PC-9 (cell line): ENCODE results near the gene ZNF778.

Experiments used
- EZH2 ChIP-seq: fragments of 200-600 bp; sonication (generic); IDR thresholded peaks from 2 replicates; pipeline ENCODE4 v1.8.0; 2017; ENCODE audit warnings: antibody characterized with exemption, low read depth
- TF ChIP-seq, protein P1 (sequence below): fragments of 200-600 bp; sonication (generic); conservative IDR thresholded peaks from 2 replicates; pipeline ENCODE4 v1.6.1; 2017; ENCODE audit warnings: mixed run types, antibody characterized with exemption, mild to moderate bottlenecking, moderate library complexity

DNA sequence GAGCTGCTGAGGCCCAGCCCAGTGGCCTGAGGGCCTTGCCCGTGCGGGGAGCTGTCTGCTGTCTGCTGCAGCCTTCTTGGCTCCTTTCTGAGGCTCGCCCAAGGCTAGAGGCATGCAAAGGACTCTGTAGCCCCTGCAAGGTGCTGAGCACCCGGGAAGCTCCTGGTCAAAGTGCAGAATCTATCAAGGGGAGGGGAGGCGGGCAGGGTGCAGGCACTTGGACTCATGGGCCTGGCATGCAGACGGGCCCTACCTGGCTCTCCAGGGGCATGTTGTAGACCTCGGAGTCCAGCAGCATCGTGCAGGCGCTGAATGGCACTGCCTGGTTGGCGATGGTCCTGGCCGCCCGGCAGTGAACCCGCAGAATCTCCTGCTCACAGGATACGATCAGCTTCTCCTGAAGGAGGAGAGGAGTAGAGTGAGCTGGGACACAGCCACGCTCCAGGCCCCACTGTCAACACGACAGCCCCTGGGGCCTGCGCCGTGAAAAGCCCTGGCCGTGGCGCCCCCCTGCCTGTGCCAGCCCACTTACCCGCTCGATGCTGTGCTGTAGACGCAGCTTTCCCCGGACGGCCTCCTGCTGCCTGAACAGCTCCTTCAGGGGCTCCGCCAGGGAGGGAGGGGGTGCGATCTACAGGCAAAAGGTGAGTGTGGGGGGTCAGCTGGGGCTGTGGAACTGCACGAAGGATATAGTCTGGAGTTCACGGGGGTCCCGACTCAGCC, 57.2 kb downstream of the ZNF778 start:
- TF ChIP-seq, protein P1, sequence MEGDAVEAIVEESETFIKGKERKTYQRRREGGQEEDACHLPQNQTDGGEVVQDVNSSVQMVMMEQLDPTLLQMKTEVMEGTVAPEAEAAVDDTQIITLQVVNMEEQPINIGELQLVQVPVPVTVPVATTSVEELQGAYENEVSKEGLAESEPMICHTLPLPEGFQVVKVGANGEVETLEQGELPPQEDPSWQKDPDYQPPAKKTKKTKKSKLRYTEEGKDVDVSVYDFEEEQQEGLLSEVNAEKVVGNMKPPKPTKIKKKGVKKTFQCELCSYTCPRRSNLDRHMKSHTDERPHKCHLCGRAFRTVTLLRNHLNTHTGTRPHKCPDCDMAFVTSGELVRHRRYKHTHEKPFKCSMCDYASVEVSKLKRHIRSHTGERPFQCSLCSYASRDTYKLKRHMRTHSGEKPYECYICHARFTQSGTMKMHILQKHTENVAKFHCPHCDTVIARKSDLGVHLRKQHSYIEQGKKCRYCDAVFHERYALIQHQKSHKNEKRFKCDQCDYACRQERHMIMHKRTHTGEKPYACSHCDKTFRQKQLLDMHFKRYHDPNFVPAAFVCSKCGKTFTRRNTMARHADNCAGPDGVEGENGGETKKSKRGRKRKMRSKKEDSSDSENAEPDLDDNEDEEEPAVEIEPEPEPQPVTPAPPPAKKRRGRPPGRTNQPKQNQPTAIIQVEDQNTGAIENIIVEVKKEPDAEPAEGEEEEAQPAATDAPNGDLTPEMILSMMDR: no peak
- no peak for TF ChIP-seq EZH2
